ENCODE data around the gene PRKCB.

The PRKCB gene

GRCh38 chr16:23802776-23803175, 33.0 kb upstream of the PRKCB start:
- no peak for DNase-seq (ENCODE audit: low spot score)
- TF ChIP-seq CTCF (IDR thresholded peaks at IDR 0.05; ENCODE audit: borderline replicate concordance, control extremely low read depth, extremely low read depth, insufficient read depth, missing control alignments): no peak
- in situ Hi-C loops (cut with MboI; ENCODE audit: low sequenced_read_pairs, unreplicated experiment): loop anchor here (5.0 kb wide), 1 partner anchor 210 kb away; no protein-coding TSS in a partner anchor

GRCh38 chr16:23803591-23804123, 32.1 kb upstream of the PRKCB start:
- peak; percentile 75 for DNase-seq (ENCODE audit: low spot score)
- TF ChIP-seq CTCF (IDR thresholded peaks at IDR 0.05; ENCODE audit: borderline replicate concordance, control extremely low read depth, extremely low read depth, insufficient read depth, missing control alignments): peak; percentile 73
- in situ Hi-C loops (cut with MboI; ENCODE audit: low sequenced_read_pairs, unreplicated experiment): loop anchor here (5.0 kb wide), 1 partner anchor 209 kb away; no protein-coding TSS in a partner anchor

DNA sequence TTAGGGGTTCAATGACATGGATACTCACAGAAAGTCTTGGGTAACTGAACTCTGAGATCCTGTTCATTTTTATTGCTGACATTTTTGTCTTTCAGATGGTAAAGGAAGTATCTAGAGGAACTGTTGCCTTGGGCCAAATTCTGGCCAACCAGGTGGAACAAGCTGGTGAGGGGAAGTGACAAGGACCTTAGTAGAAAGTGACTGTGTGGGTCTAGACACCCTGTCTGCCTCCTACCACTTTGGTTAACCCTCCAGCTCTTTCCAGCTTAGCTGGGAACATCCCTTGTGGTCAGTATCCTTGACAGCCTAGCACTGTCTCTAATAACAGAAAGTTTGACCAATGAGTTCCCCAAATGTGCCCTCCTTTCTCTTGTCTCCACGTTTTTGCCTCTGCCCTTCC, 28.8 kb upstream of the PRKCB start:
- in situ Hi-C loops (cut with MboI; ENCODE audit: low sequenced_read_pairs, unreplicated experiment): no loop called here
- DNase-seq (ENCODE audit: low spot score): no peak

GRCh38 chr16:23821467-23821866, 14.3 kb upstream of the PRKCB start:
- no peak for TF ChIP-seq CTCF (IDR thresholded peaks at IDR 0.05; ENCODE audit: borderline replicate concordance, control extremely low read depth, extremely low read depth, insufficient read depth, missing control alignments)
- in situ Hi-C loops (cut with MboI; ENCODE audit: low sequenced_read_pairs, unreplicated experiment): no loop called here

More for the DNA sequence above, 28.8 kb upstream of the PRKCB start:
- TF ChIP-seq CTCF (IDR thresholded peaks at IDR 0.05; ENCODE audit: borderline replicate concordance, control extremely low read depth, extremely low read depth, insufficient read depth, missing control alignments): no peak

DNA sequence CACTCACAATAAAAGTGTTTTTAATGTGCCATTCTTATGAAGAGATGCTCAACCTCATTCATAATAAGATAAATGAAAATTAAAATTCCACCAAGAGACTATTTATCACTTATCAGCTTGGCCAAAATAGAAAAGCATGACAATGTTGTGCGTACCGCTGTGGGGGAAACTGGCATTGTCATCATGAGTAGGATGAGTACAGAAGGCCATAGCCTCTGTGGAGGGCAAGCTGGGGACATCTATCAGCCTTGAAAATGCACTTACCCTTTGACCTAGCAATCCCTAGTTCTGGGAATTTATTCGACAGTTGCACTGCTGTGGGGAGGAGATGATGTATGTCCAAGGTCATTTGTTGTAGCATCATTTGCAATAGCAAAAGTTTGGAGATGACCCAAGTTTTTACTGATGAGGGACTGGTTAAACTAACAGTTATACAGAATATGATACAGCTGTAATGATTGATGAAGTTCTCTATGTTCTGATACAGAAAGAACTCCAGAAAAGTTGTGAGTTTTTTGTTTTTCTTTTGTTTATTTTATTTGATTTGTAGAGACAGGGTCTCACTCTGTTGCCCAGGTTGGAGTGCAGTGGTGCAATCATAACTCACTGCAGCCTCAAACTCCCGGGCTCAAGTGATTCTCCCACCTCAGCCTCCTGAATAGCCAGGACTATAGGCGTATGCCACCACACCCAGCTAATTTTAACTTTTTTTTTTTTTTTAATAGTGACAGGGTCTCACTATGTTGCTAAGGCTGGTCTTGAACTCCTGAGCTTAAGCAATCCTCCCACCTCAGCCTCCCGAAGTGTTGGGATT, 13.7 kb upstream of the PRKCB start:
- in situ Hi-C loops (cut with MboI; ENCODE audit: low sequenced_read_pairs, unreplicated experiment): no loop called here
- no peak for TF ChIP-seq CTCF (IDR thresholded peaks at IDR 0.05; ENCODE audit: borderline replicate concordance, control extremely low read depth, extremely low read depth, insufficient read depth, missing control alignments)
- DNase-seq (ENCODE audit: low spot score): no peak

More at GRCh38 chr16:23821467-23821866, 14.3 kb upstream of the PRKCB start:
- DNase-seq (ENCODE audit: low spot score): no peak

GRCh38 chr16:23823475-23824384, 12.1 kb upstream of the PRKCB start:
- in situ Hi-C loops (cut with MboI; ENCODE audit: low sequenced_read_pairs, unreplicated experiment): no loop called here
- no peak for DNase-seq (ENCODE audit: low spot score)
- no peak for TF ChIP-seq CTCF (IDR thresholded peaks at IDR 0.05; ENCODE audit: borderline replicate concordance, control extremely low read depth, extremely low read depth, insufficient read depth, missing control alignments)
